ENCODE measurements around the gene IL17RB.

Gene IL17RB

GRCh38 chr3:53836084-53836872 lies 10.1 kb upstream of the IL17RB start:
- Histone ChIP-seq H3K4me1 (ENCODE audit: insufficient read depth, low read length) (no peaks in the 10 kb centered on the region), H3K4me3 (ENCODE audit: low read depth in 1 of 2, low read length in 2 of 2) (no peak overlapping the region)

DNA sequence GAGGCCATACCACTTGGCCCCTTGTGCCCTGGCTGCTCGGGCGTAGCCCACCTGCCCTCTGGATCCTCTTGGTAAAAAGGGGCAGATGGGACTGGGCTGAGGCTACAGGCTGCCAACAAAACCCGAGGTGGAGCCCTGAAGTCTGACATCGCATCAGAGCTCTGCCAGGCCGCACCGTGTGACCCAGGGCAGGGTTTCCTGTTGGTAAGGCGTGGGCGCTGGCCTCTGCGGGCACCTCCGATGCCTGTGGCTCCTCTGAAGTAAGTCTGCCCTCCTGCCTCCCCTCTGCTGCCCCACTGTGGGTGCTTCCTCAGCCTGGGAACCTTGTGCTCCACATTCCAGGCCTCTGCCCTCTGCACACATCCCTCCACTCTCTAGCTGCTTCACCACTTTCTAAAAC lies 9.0 kb upstream of the IL17RB start:
- H3K9ac ChIP-seq (ENCODE audit: low read length), result no peak overlapping the region
- no peak overlapping the region for H3K27ac ChIP-seq (ENCODE audit: low read depth, low read length)
- no peaks in the 10 kb centered on the region for H3K4me1 ChIP-seq (ENCODE audit: insufficient read depth, low read length)
- no peaks in the 10 kb centered on the region for H3K27me3 ChIP-seq (ENCODE audit: control insufficient read depth in 1 of 2, insufficient read depth in 2 of 2, low read length in 2 of 2)
- no peaks in the 10 kb centered on the region for H3K36me3 ChIP-seq (ENCODE audit: insufficient read depth, low read length)
- H3K4me3 ChIP-seq (ENCODE audit: low read depth in 1 of 2, low read length in 2 of 2), result no peak overlapping the region
- no peaks in the 10 kb centered on the region for H3K9me3 ChIP-seq (ENCODE audit: low read length)

More at GRCh38 chr3:53836084-53836872, 10.1 kb upstream of the IL17RB start:
- H3K9ac ChIP-seq (ENCODE audit: low read length), result no peak overlapping the region
- no peaks in the 10 kb centered on the region for H3K36me3 ChIP-seq (ENCODE audit: insufficient read depth, low read length)
- H3K27me3 ChIP-seq (ENCODE audit: control insufficient read depth in 1 of 2, insufficient read depth in 2 of 2, low read length in 2 of 2), result no peaks in the 10 kb centered on the region
- H3K27ac ChIP-seq (ENCODE audit: low read depth, low read length), result no peak overlapping the region
- no peaks in the 10 kb centered on the region for H3K9me3 ChIP-seq (ENCODE audit: low read length)

- H3K4me3 ChIP-seq (ENCODE audit: low read depth in 1 of 2, low read length in 2 of 2), result no peak overlapping the region
- H3K9ac ChIP-seq (ENCODE audit: low read length), result no peak overlapping the region
- no peaks in the 10 kb centered on the region for H3K36me3 ChIP-seq (ENCODE audit: insufficient read depth, low read length)
- no peaks in the 10 kb centered on the region for H3K9me3 ChIP-seq (ENCODE audit: low read length)
- no peak overlapping the region for H3K27ac ChIP-seq (ENCODE audit: low read depth, low read length)
- no peaks in the 10 kb centered on the region for H3K4me1 ChIP-seq (ENCODE audit: insufficient read depth, low read length)
- H3K27me3 ChIP-seq (ENCODE audit: control insufficient read depth in 1 of 2, insufficient read depth in 2 of 2, low read length in 2 of 2), result peaks cover 0 to 1% of the 10 kb centered on the region in 2 donors
These were observed 5.1 kb upstream of the IL17RB start for GRCh38 chr3:53841296-53841695.

- H3K36me3 ChIP-seq (ENCODE audit: insufficient read depth, low read length), result no peaks in the 10 kb centered on the region
- no peak overlapping the region for H3K27ac ChIP-seq (ENCODE audit: low read depth, low read length)
- H3K4me1 ChIP-seq (ENCODE audit: insufficient read depth, low read length), result no peaks in the 10 kb centered on the region
- no peak overlapping the region for H3K4me3 ChIP-seq (ENCODE audit: low read depth in 1 of 2, low read length in 2 of 2)
- H3K9ac ChIP-seq (ENCODE audit: low read length), result no peak overlapping the region
- H3K27me3 ChIP-seq (ENCODE audit: control insufficient read depth in 1 of 2, insufficient read depth in 2 of 2, low read length in 2 of 2), result peaks cover 9 to 12% of the 10 kb centered on the region in 2 donors
- H3K9me3 ChIP-seq (ENCODE audit: low read length), result no peaks in the 10 kb centered on the region
These were observed 3.8 kb upstream of the IL17RB start for GRCh38 chr3:53842436-53843194.

GRCh38 chr3:53843195-53844177 lies 2.9 kb upstream of the IL17RB start:
- H3K4me3 ChIP-seq (ENCODE audit: low read depth in 1 of 2, low read length in 2 of 2), result no peak overlapping the region
- no peak overlapping the region for H3K27ac ChIP-seq (ENCODE audit: low read depth, low read length)
- H3K9me3 ChIP-seq (ENCODE audit: low read length), result no peaks in the 10 kb centered on the region
- H3K4me1 ChIP-seq (ENCODE audit: insufficient read depth, low read length), result no peaks in the 10 kb centered on the region
- no peak overlapping the region for H3K9ac ChIP-seq (ENCODE audit: low read length)
- peaks cover 9 to 13% of the 10 kb centered on the region in 2 donors for H3K27me3 ChIP-seq (ENCODE audit: control insufficient read depth in 1 of 2, insufficient read depth in 2 of 2, low read length in 2 of 2)
- no peaks in the 10 kb centered on the region for H3K36me3 ChIP-seq (ENCODE audit: insufficient read depth, low read length)

- no peaks in the 10 kb centered on the region for H3K36me3 ChIP-seq (ENCODE audit: insufficient read depth, low read length)
- no peak overlapping the region for H3K4me3 ChIP-seq (ENCODE audit: low read depth in 1 of 2, low read length in 2 of 2)
- peaks cover 9 to 18% of the 10 kb centered on the region in 2 donors for H3K27me3 ChIP-seq (ENCODE audit: control insufficient read depth in 1 of 2, insufficient read depth in 2 of 2, low read length in 2 of 2)
- no peak overlapping the region for H3K27ac ChIP-seq (ENCODE audit: low read depth, low read length)
- H3K4me1 ChIP-seq (ENCODE audit: insufficient read depth, low read length), result no peaks in the 10 kb centered on the region
- H3K9ac ChIP-seq (ENCODE audit: low read length), result no peak overlapping the region
- H3K9me3 ChIP-seq (ENCODE audit: low read length), result no peaks in the 10 kb centered on the region
These were observed 1.9 kb upstream of the IL17RB start for GRCh38 chr3:53844262-53845102.

DNA sequence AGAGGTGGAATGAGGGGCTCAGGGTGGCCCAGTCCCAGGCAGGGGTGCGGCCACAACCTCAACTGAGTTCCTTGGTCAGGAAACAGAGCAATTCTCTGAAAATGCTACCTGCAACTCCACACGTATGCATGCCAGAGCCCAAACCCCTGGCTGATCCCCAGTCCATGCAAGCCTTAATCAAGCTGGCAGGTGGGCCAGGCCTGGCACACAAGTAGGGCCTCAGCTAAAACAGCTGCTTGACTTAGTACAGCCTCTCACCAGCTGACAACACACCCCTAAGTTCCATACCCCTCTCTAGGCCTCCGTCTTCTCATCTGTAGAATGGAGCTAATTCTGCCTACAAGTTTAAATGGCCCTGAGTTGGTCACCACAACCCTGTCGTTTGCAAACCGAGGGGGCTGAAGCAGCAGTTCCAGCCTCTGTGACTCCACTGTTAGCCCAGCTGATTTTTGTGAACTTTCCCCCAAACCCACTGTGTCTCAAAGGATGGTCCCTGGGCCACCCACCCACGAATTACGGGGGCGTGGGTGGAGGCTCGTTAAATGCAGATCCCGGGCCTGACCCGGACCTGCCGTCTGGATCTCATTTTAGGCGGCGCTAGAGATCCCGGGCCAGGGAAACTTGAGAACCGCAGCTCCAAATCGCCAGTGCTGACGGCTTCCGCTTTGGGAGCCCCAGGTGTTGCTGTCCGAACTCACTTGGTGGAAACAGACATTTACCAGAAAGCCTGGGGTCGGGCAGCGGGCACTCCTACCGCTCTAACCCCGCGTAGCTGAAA lies 1.1 kb upstream of the IL17RB start:
- peak overlapping the region; percentile 54 to 61 for H3K4me3 ChIP-seq (ENCODE audit: low read depth in 1 of 2, low read length in 2 of 2)
- no peak overlapping the region for H3K27ac ChIP-seq (ENCODE audit: low read depth, low read length)
- peaks cover 9 to 18% of the 10 kb centered on the region in 2 donors for H3K27me3 ChIP-seq (ENCODE audit: control insufficient read depth in 1 of 2, insufficient read depth in 2 of 2, low read length in 2 of 2)
- no peaks in the 10 kb centered on the region for H3K4me1 ChIP-seq (ENCODE audit: insufficient read depth, low read length)
- H3K9ac ChIP-seq (ENCODE audit: low read length), result no peak overlapping the region
- H3K36me3 ChIP-seq (ENCODE audit: insufficient read depth, low read length), result no peaks in the 10 kb centered on the region
- H3K9me3 ChIP-seq (ENCODE audit: low read length), result no peaks in the 10 kb centered on the region

- no peaks in the 10 kb centered on the region for H3K36me3 ChIP-seq (ENCODE audit: insufficient read depth, low read length)
- no peak overlapping the region for H3K9ac ChIP-seq (ENCODE audit: low read length)
- no peak overlapping the region for H3K27ac ChIP-seq (ENCODE audit: low read depth, low read length)
- H3K9me3 ChIP-seq (ENCODE audit: low read length), result no peaks in the 10 kb centered on the region
- no peaks in the 10 kb centered on the region for H3K4me1 ChIP-seq (ENCODE audit: insufficient read depth, low read length)
- peak overlapping the region; percentile 54 to 61 for H3K4me3 ChIP-seq (ENCODE audit: low read depth in 1 of 2, low read length in 2 of 2)
- peaks cover 9 to 18% of the 10 kb centered on the region in 2 donors for H3K27me3 ChIP-seq (ENCODE audit: control insufficient read depth in 1 of 2, insufficient read depth in 2 of 2, low read length in 2 of 2)
These were observed 561 bp upstream of the IL17RB start for GRCh38 chr3:53845881-53846133.

DNA sequence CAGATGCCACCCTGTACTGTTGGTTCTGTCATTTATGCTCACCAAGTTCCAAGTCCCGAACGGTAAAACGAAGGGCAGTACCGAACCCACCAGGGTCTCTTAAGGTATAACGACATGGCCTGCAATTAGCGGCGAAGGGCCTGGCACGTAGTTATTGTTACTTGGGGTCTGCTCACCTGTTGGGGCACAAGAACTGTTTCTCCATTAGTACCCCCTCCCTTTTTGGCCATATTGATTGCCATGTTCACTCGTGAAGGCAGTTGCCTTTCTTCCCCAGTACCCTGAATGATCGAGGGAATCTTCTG lies 435 bp downstream of the IL17RB start:
- H3K27ac ChIP-seq (ENCODE audit: low read depth, low read length), result no peak overlapping the region
- no peak overlapping the region for H3K9ac ChIP-seq (ENCODE audit: low read length)
- H3K4me1 ChIP-seq (ENCODE audit: insufficient read depth, low read length), result no peaks in the 10 kb centered on the region
- no peaks in the 10 kb centered on the region for H3K9me3 ChIP-seq (ENCODE audit: low read length)
- H3K27me3 ChIP-seq (ENCODE audit: control insufficient read depth in 1 of 2, insufficient read depth in 2 of 2, low read length in 2 of 2), result peaks cover 9 to 18% of the 10 kb centered on the region in 2 donors
- H3K36me3 ChIP-seq (ENCODE audit: insufficient read depth, low read length), result no peaks in the 10 kb centered on the region
- peak overlapping the region in 1 of 2 donors; percentile 61 for H3K4me3 ChIP-seq (ENCODE audit: low read depth in 1 of 2, low read length in 2 of 2)

DNA sequence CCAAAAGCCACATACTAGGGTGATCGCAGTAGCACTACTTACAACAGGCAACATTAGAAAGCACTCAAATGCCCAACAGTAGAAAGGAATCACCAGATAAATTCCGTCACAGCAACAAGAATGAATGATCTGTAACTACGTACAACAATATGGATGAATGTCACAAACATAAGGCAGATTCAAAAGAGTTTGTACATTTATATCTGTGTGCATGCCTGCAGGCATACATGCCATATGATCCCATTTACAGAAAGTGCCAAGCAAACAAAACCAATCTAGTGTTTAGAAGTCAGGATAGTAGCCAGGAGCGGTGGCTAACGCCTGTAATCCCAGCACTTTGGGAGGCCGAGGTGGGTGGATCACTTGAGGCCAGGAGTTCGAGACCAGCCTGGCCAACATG lies 3.5 kb downstream of the IL17RB start:
- Histone ChIP-seq H3K27ac (ENCODE audit: low read depth, low read length) (no peak overlapping the region), H3K36me3 (ENCODE audit: insufficient read depth, low read length) (no peaks in the 10 kb centered on the region), H3K4me1 (ENCODE audit: insufficient read depth, low read length) (no peaks in the 10 kb centered on the region), H3K9ac (ENCODE audit: low read length) (no peak overlapping the region), H3K27me3 (ENCODE audit: control insufficient read depth in 1 of 2, insufficient read depth in 2 of 2, low read length in 2 of 2) (peaks cover 9 to 18% of the 10 kb centered on the region in 2 donors), H3K9me3 (ENCODE audit: low read length) (no peaks in the 10 kb centered on the region), H3K4me3 (ENCODE audit: low read depth in 1 of 2, low read length in 2 of 2) (no peak overlapping the region)

Measured in muscle layer of colon (tissue), 2 donors.